IMR-90 (cell line): ENCODE results near the gene RFX3. TPM values are rescaled to one million over a fixed set of nuclear protein-coding genes. Genes with fewer than 3 reads are reported as not detected.

Experiments used
- ATAC-seq: fragments of 200-7000 bp; cut with Tn5 transposase; 2 replicates; pipeline ENCODE4 v1.9.1; 2020; ENCODE audit warnings: low read depth, mild to moderate bottlenecking, moderate library complexity
- BruUV-seq: library from RNA; stranded (reverse); fragments of 400-500 nt; replicated peaks from 2 replicates; lab custom pipeline; 2021; lab: Mats Ljungman, UMichigan
- CTCF ChIA-PET: fragments of 300-600 bp; formaldehyde crosslinking; extraction: SDS; loops from one replicate; lab custom pipeline; 2021; ENCODE audit warnings: antibody characterized with exemption; lab: Yijun Ruan, JAX
- POLR2A ChIA-PET: fragments of 300-600 bp; sonication (Branson Sonifier 250); formaldehyde crosslinking; loops from one replicate; lab custom pipeline; 2022; ENCODE audit warnings: antibody characterized with exemption; ENCODE audit not compliant: unreplicated experiment; lab: Charles Lee
- DNase-seq: peaks from one replicate; pipeline ENCODE4 v3.0.0; 2013
- H2AFZ ChIP-seq: replicated peaks from 2 replicates; pipeline ENCODE3; 2013; ENCODE audit warnings: low read length, mild to moderate bottlenecking; ENCODE audit not compliant: poor library complexity
- H2AK5ac ChIP-seq: 2 replicates; pipeline ENCODE4 v1.6.1; 2013; ENCODE audit warnings: low read depth, low read length, inconsistent platforms
- H2AK9ac ChIP-seq: replicated peaks from 2 replicates; pipeline ENCODE3; 2013; ENCODE audit warnings: mild to moderate bottlenecking, low read depth, low read length, moderate library complexity; ENCODE audit not compliant: poor library complexity
- H2BK120ac ChIP-seq: 2 replicates; pipeline ENCODE4 v1.6.1; 2013; ENCODE audit warnings: low read depth, low read length, inconsistent platforms
- H2BK15ac ChIP-seq: 3 replicates; pipeline ENCODE4 v1.6.1; 2013; ENCODE audit warnings: low read depth, low read length, inconsistent platforms
- H2BK20ac ChIP-seq: 2 replicates; pipeline ENCODE4 v1.6.1; 2013; ENCODE audit warnings: low read depth, mild to moderate bottlenecking, inconsistent platforms, low read length, moderate library complexity
- H2BK5ac ChIP-seq: 2 replicates; pipeline ENCODE4 v1.6.1; 2013; ENCODE audit warnings: mild to moderate bottlenecking, low read depth, low read length, inconsistent platforms; ENCODE audit not compliant: poor library complexity, severe bottlenecking
- H3K14ac ChIP-seq: replicated peaks from 2 replicates; pipeline ENCODE4 v1.6.1; 2013; ENCODE audit warnings: low read depth, low read length, inconsistent platforms
- H3K18ac ChIP-seq: 2 replicates; pipeline ENCODE4 v1.6.1; 2013; ENCODE audit warnings: low read depth, low read length, control low read depth
- H3K23ac ChIP-seq: 2 replicates; pipeline ENCODE4 v1.6.1; 2013; ENCODE audit warnings: low read depth, low read length, inconsistent platforms
- H3K27ac ChIP-seq: 2 replicates; pipeline ENCODE4 v1.5.1; 2013; ENCODE audit warnings: mild to moderate bottlenecking, control low read depth, low read length; ENCODE audit not compliant: insufficient read depth
- H3K27me3 ChIP-seq: 2 replicates; pipeline ENCODE4 v1.6.1; 2013; ENCODE audit warnings: low read length; ENCODE audit not compliant: control insufficient read depth, insufficient read depth
- H3K36me3 ChIP-seq: 2 replicates; pipeline ENCODE4 v1.6.1; 2013; ENCODE audit warnings: low read length, mixed read lengths; ENCODE audit not compliant: control insufficient read depth, insufficient read depth
- H3K4ac ChIP-seq: 2 replicates; pipeline ENCODE4 v1.6.1; 2013; ENCODE audit warnings: low read depth, low read length, inconsistent platforms
- H3K4me1 ChIP-seq: 2 replicates; pipeline ENCODE4 v1.6.1; 2013; ENCODE audit warnings: low read length, mixed read lengths; ENCODE audit not compliant: control insufficient read depth, insufficient read depth
- H3K4me2 ChIP-seq: 2 replicates; pipeline ENCODE4 v1.6.1; 2013; ENCODE audit warnings: low read depth, mild to moderate bottlenecking, control low read depth, low read length, moderate library complexity
- H3K4me3 ChIP-seq: 2 replicates; pipeline ENCODE4 v1.5.1; 2013; ENCODE audit warnings: low read depth, mild to moderate bottlenecking, control low read depth, low read length, moderate library complexity; ENCODE audit not compliant: insufficient read depth
- H3K56ac ChIP-seq: 2 replicates; pipeline ENCODE4 v1.6.1; 2013; ENCODE audit warnings: low read length, inconsistent platforms; ENCODE audit not compliant: insufficient read depth; ENCODE audit errors: extremely low read depth
- H3K79me1 ChIP-seq, 2 experiments: 2 replicates each; pipeline ENCODE4 v1.6.1; 2013; ENCODE audit warnings: low read length in 2 of 2, inconsistent platforms in 1 of 2, low read depth in 1 of 2
- H3K9ac ChIP-seq: 2 replicates; pipeline ENCODE4 v1.6.1; 2013; ENCODE audit warnings: low read depth, low read length, control low read depth
- H3K9me1 ChIP-seq: 2 replicates; pipeline ENCODE4 v1.6.1; 2013; ENCODE audit warnings: low read length, inconsistent platforms; ENCODE audit not compliant: insufficient read depth
- H3K9me3 ChIP-seq: 2 replicates; pipeline ENCODE4 v1.6.1; 2013; ENCODE audit warnings: low read length; ENCODE audit not compliant: control insufficient read depth, insufficient read depth
- H4K20me1 ChIP-seq: 2 replicates; pipeline ENCODE4 v1.6.1; 2013; ENCODE audit warnings: low read length, inconsistent platforms; ENCODE audit not compliant: insufficient read depth
- H4K5ac ChIP-seq: 2 replicates; pipeline ENCODE4 v1.6.1; 2013; ENCODE audit warnings: mild to moderate bottlenecking, low read depth, low read length, control low read depth
- H4K8ac ChIP-seq, 2 experiments: 2 replicates each; pipeline ENCODE4 v1.6.1; 2013; ENCODE audit warnings: low read depth in 2 of 2, low read length in 2 of 2, control low read depth in 1 of 2, inconsistent platforms in 1 of 2
- H4K91ac ChIP-seq: 2 replicates; pipeline ENCODE4 v1.6.1; 2013; ENCODE audit warnings: low read depth, low read length, inconsistent platforms; ENCODE audit not compliant: insufficient read depth
- BHLHE40 ChIP-seq: fragments of 150-350 bp; IDR thresholded peaks from 2 replicates; pipeline ENCODE4 v1.6.1; 2016; ENCODE audit warnings: mild to moderate bottlenecking, low read depth, low read length
- CEBPB ChIP-seq: IDR thresholded peaks from 2 replicates; pipeline ENCODE4 v1.6.1; 2012; ENCODE audit warnings: low read depth, low read length, improper control_type of control experiment
- CHD1 ChIP-seq: IDR thresholded peaks from 2 replicates; pipeline ENCODE4 v1.6.1; 2012; ENCODE audit warnings: low read depth, low read length, improper control_type of control experiment
- CTCF ChIP-seq: conservative IDR thresholded peaks from 2 replicates; pipeline ENCODE4 v1.5.1; 2012; ENCODE audit warnings: mild to moderate bottlenecking, low read depth, low read length, improper control_type of control experiment
- ELK1 ChIP-seq: fragments of 150-350 bp; IDR thresholded peaks from 2 replicates; pipeline ENCODE4 v1.6.1; 2016; ENCODE audit warnings: low read depth, mild to moderate bottlenecking, low read length, moderate library complexity, borderline replicate concordance
- FOS ChIP-seq: fragments of 150-350 bp; IDR thresholded peaks from 2 replicates; pipeline ENCODE4 v1.6.1; 2016; ENCODE audit warnings: low read depth, low read length
- MAFK ChIP-seq: IDR thresholded peaks from 2 replicates; pipeline ENCODE4 v1.6.1; 2012; ENCODE audit warnings: low read depth, low read length, improper control_type of control experiment
- MAZ ChIP-seq: IDR thresholded peaks from 2 replicates; pipeline ENCODE4 v1.6.1; 2012; ENCODE audit warnings: low read depth, mild to moderate bottlenecking, low read length, improper control_type of control experiment, moderate library complexity, borderline replicate concordance
- MXI1 ChIP-seq: IDR thresholded peaks from 2 replicates; pipeline ENCODE4 v1.6.1; 2012; ENCODE audit warnings: low read depth, mild to moderate bottlenecking, low read length, moderate library complexity, borderline replicate concordance
- NFE2L2 ChIP-seq: fragments of 150-350 bp; IDR thresholded peaks from 2 replicates; pipeline ENCODE4 v1.6.1; 2016; ENCODE audit warnings: low read depth, mild to moderate bottlenecking, low read length
- POLR2A ChIP-seq: IDR thresholded peaks from 2 replicates; pipeline ENCODE4 v1.6.1; 2012; ENCODE audit warnings: mild to moderate bottlenecking, low read depth, low read length
- RAD21 ChIP-seq: IDR thresholded peaks from 2 replicates; pipeline ENCODE4 v1.6.1; 2012; ENCODE audit warnings: low read length, improper control_type of control experiment
- RCOR1 ChIP-seq: IDR thresholded peaks from 2 replicates; pipeline ENCODE4 v1.6.1; 2012; ENCODE audit warnings: mild to moderate bottlenecking, low read length, improper control_type of control experiment; ENCODE audit not compliant: insufficient replicate concordance
- RFX5 ChIP-seq: IDR thresholded peaks from 2 replicates; pipeline ENCODE4 v1.8.0; 2012; ENCODE audit warnings: low read depth, mild to moderate bottlenecking, low read length, moderate library complexity
- SMC3 ChIP-seq: fragments of 150-350 bp; IDR thresholded peaks from 2 replicates; pipeline ENCODE4 v1.6.1; 2016; ENCODE audit warnings: low read depth, mild to moderate bottlenecking, antibody characterized with exemption, low read length, moderate library complexity
- USF2 ChIP-seq: fragments of 150-350 bp; IDR thresholded peaks from 2 replicates; pipeline ENCODE4 v1.6.1; 2017; ENCODE audit warnings: mild to moderate bottlenecking, antibody characterized with exemption, low read length, low read depth
- WGBS, 2 experiments: methylation state at CpG; one replicate each; pipeline versions ENCODE4 v1.1.5 to v1.1.7; 2013; ENCODE audit warnings: missing lambda C conversion rate in 2 of 2; ENCODE audit not compliant: insufficient read length in 1 of 2; ENCODE audit errors: extremely low coverage in 2 of 2; 5-methylcytosine and 5-hydroxymethylcytosine counted together
- dilution Hi-C: fragments of 300-500 bp; cut with HindIII; formaldehyde crosslinking; loops from one replicate; pipeline ENCODE4 v1.14.3; 2018; ENCODE audit warnings: low sequenced_read_pairs; ENCODE audit not compliant: unreplicated experiment
- in situ Hi-C: fragments of 300-500 bp; cut with MboI; formaldehyde crosslinking; loops from 3 replicates; pipeline ENCODE4 v1.14.3; 2019; ENCODE audit warnings: low sequenced_read_pairs, inconsistent platforms, mixed read lengths
- intact Hi-C: fragments of 100-400 bp; cut with micrococcal nuclease; formaldehyde crosslinking; loops from 2 replicates; pipeline ENCODE4 v1.10.0; 2022
- polyA plus RNA-seq, 3 experiments: library from polyadenylated mRNA; depleted of rRNA; stranded (reverse); fragments of >200 nt; gene quantifications; 2 replicates each; pipeline ENCODE4 v1.2.3, GENCODE V29; 2012; ENCODE audit warnings: low replicate concordance in 1 of 3
- total RNA-seq: library from RNA; depleted of rRNA; stranded (reverse); fragments of >200 nt; gene quantifications from 2 replicates; pipeline ENCODE4 v1.2.3, GENCODE V29; 2012

RFX3 gene
- total and polyA plus RNA-seq, 2 of the 4 experiments (the other 2 are of a cell fraction) = 1.7 to 2.7 TPM

- Histone ChIP-seq H2BK120ac (no peak overlapping the region), H2AK5ac (no peak overlapping the region), H3K79me1 (no peaks in the 10 kb centered on the region), H3K14ac (no peak overlapping the region), H3K4me1 (no peaks in the 10 kb centered on the region), H3K56ac (no peak overlapping the region), H3K27me3 (peaks cover 7% of the 10 kb centered on the region), H3K18ac (no peak overlapping the region), H3K9me3 (no peaks in the 10 kb centered on the region), H2AFZ (no peak overlapping the region), H3K23ac (no peak overlapping the region), H3K4me3 (no peak overlapping the region), H4K91ac (no peak overlapping the region), H4K8ac (no peak overlapping the region), H4K20me1 (no peaks in the 10 kb centered on the region), H3K9me1 (no peaks in the 10 kb centered on the region), H3K36me3 (no peaks in the 10 kb centered on the region), H3K4me2 (no peak overlapping the region), H3K9ac (no peak overlapping the region), H2BK15ac (no peak overlapping the region), H2AK9ac (no peak overlapping the region), H3K27ac (no peak overlapping the region), H4K5ac (no peak overlapping the region), H3K4ac (no peak overlapping the region), H2BK5ac (no peak overlapping the region), H2BK20ac (no peak overlapping the region)
- DNase-seq (no peak), ATAC-seq (no peak)
- 60% methylated on average over 1 of the region's 7 CpGs; no CpG with 5 or more reads in 1 of the 2 experiments for WGBS, 2 experiments
- intact Hi-C loops (no loop called here), in situ Hi-C loops (no loop called here), dilution Hi-C loops (no loop called here)
- no TSS peak for BruUV-seq
- POLR2A ChIA-PET = no interaction called here
- TF ChIP-seq RAD21 = no peak
- no peak for TF ChIP-seq CEBPB
- TF ChIP-seq ELK1 = no peak
- no peak for TF ChIP-seq MAZ
- no peak for TF ChIP-seq SMC3
- no peak for TF ChIP-seq FOS
- TF ChIP-seq POLR2A = no peak
- no peak for TF ChIP-seq CHD1
- TF ChIP-seq USF2 = no peak
- no peak for TF ChIP-seq RFX5
- no peak for TF ChIP-seq RCOR1
- TF ChIP-seq MXI1 = no peak
- TF ChIP-seq NFE2L2 = no peak
- no peak for TF ChIP-seq MAFK
- TF ChIP-seq CTCF = no peak
- TF ChIP-seq BHLHE40 = no peak
- CTCF ChIA-PET = no interaction called here
Observed at GRCh38 chr9:3189113-3189861, 336.5 kb downstream of the RFX3 start.
